Measurements from ENCODE around the gene AP1G1.
"Not testable (repeated sequence)": the region's sequence is repeated elsewhere in the genome, so short reads cannot be mapped to it uniquely, and the experiment has no call there.

Gene AP1G1

GRCh38 chr16:71807905-71808592 is 585 bp downstream of the AP1G1 start:
- DNase-seq: peak; percentile 62 to 65

GRCh38 chr16:71803305-71803690 is 5.3 kb downstream of the AP1G1 start:
- no peak for DNase-seq

GRCh38 chr16:71796501-71797097 is 12.0 kb downstream of the AP1G1 start:
- no peak for DNase-seq

- no peak for DNase-seq
Observed at GRCh38 chr16:71794943-71795342, 13.7 kb downstream of the AP1G1 start.

- DNase-seq: no peak
Observed at GRCh38 chr16:71794018-71794417, 14.6 kb downstream of the AP1G1 start.

GRCh38 chr16:71792176-71792575 is 16.5 kb downstream of the AP1G1 start:
- DNase-seq: no peak

- DNase-seq: not testable (repeated sequence)
Observed at GRCh38 chr16:71790329-71790728, 18.3 kb downstream of the AP1G1 start.

GRCh38 chr16:71789136-71789535 is 19.5 kb downstream of the AP1G1 start:
- no peak for DNase-seq

GRCh38 chr16:71788578-71788977 is 20.1 kb downstream of the AP1G1 start:
- no peak for DNase-seq

GRCh38 chr16:71785143-71785542 is 23.5 kb downstream of the AP1G1 start:
- not testable (repeated sequence) for DNase-seq

GRCh38 chr16:71784093-71784492 is 24.5 kb downstream of the AP1G1 start:
- no peak for DNase-seq

- no peak for DNase-seq
Observed at GRCh38 chr16:71781741-71782140, 26.9 kb downstream of the AP1G1 start.

- no peak for DNase-seq
Observed at GRCh38 chr16:71780521-71781089, 28.0 kb downstream of the AP1G1 start.

- DNase-seq: no peak
Observed at GRCh38 chr16:71778780-71779179, 29.9 kb downstream of the AP1G1 start.

- DNase-seq: no peak
Observed at GRCh38 chr16:71777329-71777728, 31.3 kb downstream of the AP1G1 start.

- no peak for DNase-seq
Observed at GRCh38 chr16:71775949-71776348, 32.7 kb downstream of the AP1G1 start.

- DNase-seq: no peak
Observed at GRCh38 chr16:71771571-71771970, 37.1 kb downstream of the AP1G1 start.

- no peak for DNase-seq
Observed at GRCh38 chr16:71769222-71769621, 39.4 kb downstream of the AP1G1 start.

- DNase-seq: no peak
Observed at GRCh38 chr16:71767060-71767900, 41.4 kb downstream of the AP1G1 start.

GRCh38 chr16:71762186-71762585 is 46.4 kb downstream of the AP1G1 start:
- no peak for DNase-seq

GRCh38 chr16:71761097-71761496 is 47.5 kb downstream of the AP1G1 start:
- DNase-seq: no peak

- DNase-seq: no peak
Observed at GRCh38 chr16:71758293-71758760, 50.3 kb downstream of the AP1G1 start.

- DNase-seq: no peak
Observed at GRCh38 chr16:71754652-71755051, 54.0 kb downstream of the AP1G1 start.

Data from stimulated activated CD4-positive, alpha-beta T cell treated with anti-CD3 and anti-CD28 coated beads, Interleukin-2, amount 100 ng/mL, for 24 hours (primary cell).